ENCODE data around the gene TTLL5. TPM values are rescaled to one million over a fixed set of nuclear protein-coding genes. Genes with fewer than 3 reads are reported as not detected.

TTLL5 gene
- total and polyA plus RNA-seq, 9 of the 15 experiments (the other 6 are each of a cell fraction or from before 2014, with no cell fraction given): 4.1 to 18.9 (median 12.6) TPM

DNA sequence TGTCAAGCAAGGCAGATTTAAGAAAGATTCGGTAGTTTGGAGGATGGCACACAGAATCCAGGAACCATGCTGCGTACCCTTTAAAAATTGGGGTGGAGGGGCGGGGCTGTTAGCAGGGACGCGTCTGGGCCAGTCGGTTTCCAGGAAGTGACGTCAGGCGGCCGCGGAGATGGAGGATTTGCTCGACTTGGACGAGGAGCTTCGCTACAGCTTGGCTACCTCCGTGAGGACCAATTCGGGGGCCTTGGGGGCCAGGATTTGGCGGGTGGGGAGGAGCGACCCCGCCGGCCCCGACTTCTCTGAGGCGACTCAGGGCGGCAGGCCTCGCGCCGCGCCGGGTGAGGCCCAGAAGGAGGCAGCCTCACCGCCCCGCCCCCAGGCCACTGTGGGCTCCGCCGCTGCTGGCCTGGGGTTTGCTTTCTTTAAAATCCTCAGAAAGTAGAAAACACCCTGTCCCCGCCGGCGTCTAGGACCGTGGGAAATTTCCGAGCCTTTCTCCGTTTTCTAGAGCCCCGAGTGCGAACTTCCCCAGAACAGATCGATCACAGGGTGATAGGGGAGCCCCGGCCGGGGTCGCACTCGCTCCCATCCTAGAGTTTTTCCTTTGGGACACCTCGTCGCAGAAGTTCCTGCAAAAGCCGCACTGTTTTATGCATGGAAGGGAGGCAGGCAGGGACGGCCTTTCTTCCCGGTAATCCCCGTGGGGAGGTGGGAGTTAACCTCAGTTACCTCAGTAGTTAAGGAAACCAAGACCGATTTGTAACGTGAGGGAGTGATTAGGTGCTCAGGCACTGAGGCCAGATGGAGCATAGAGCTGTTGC lies 324.8 kb downstream of the TTLL5 start, which contains the start of gene IFT43 (continued):
- TF ChIP-seq, protein P1, sequence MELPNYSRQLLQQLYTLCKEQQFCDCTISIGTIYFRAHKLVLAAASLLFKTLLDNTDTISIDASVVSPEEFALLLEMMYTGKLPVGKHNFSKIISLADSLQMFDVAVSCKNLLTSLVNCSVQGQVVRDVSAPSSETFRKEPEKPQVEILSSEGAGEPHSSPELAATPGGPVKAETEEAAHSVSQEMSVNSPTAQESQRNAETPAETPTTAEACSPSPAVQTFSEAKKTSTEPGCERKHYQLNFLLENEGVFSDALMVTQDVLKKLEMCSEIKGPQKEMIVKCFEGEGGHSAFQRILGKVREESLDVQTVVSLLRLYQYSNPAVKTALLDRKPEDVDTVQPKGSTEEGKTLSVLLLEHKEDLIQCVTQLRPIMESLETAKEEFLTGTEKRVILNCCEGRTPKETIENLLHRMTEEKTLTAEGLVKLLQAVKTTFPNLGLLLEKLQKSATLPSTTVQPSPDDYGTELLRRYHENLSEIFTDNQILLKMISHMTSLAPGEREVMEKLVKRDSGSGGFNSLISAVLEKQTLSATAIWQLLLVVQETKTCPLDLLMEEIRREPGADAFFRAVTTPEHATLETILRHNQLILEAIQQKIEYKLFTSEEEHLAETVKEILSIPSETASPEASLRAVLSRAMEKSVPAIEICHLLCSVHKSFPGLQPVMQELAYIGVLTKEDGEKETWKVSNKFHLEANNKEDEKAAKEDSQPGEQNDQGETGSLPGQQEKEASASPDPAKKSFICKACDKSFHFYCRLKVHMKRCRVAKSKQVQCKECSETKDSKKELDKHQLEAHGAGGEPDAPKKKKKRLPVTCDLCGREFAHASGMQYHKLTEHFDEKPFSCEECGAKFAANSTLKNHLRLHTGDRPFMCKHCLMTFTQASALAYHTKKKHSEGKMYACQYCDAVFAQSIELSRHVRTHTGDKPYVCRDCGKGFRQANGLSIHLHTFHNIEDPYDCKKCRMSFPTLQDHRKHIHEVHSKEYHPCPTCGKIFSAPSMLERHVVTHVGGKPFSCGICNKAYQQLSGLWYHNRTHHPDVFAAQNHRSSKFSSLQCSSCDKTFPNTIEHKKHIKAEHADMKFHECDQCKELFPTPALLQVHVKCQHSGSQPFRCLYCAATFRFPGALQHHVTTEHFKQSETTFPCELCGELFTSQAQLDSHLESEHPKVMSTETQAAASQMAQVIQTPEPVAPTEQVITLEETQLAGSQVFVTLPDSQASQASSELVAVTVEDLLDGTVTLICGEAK (IDR thresholded peaks at IDR 0.05): peak; percentile 85
- TF ChIP-seq, protein P1 (CRISPR knock-in tag; IDR thresholded peaks at IDR 0.05): no peak
- no peak for TF ChIP-seq RUNX1 (IDR thresholded peaks at IDR 0.05; ENCODE audit: low read depth)
- TF ChIP-seq, protein P2, sequence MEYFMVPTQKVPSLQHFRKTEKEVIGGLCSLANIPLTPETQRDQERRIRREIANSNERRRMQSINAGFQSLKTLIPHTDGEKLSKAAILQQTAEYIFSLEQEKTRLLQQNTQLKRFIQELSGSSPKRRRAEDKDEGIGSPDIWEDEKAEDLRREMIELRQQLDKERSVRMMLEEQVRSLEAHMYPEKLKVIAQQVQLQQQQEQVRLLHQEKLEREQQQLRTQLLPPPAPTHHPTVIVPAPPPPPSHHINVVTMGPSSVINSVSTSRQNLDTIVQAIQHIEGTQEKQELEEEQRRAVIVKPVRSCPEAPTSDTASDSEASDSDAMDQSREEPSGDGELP (CRISPR knock-in tag; IDR thresholded peaks at IDR 0.05; ENCODE audit: borderline replicate concordance): peak; percentile 60; the same call in 1 of the 2 replicates
- TF ChIP-seq RAD21 (CRISPR knock-in tag; conservative IDR thresholded peaks at IDR 0.05 in 1 of 2, IDR thresholded peaks at IDR 0.05 in 1 of 2): no peak
- no peak for TF ChIP-seq MEF2D (tag; conservative IDR thresholded peaks at IDR 0.05; ENCODE audit: low read depth)
- TF ChIP-seq RAD51 (IDR thresholded peaks at IDR 0.05; ENCODE audit: borderline replicate concordance, low read depth): no peak
- TF ChIP-seq, protein P3, sequence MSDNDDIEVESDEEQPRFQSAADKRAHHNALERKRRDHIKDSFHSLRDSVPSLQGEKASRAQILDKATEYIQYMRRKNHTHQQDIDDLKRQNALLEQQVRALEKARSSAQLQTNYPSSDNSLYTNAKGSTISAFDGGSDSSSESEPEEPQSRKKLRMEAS (CRISPR knock-in tag; IDR thresholded peaks at IDR 0.05): peak; percentile 49; the same call in 1 of the 2 replicates
- TF ChIP-seq, protein P4, sequence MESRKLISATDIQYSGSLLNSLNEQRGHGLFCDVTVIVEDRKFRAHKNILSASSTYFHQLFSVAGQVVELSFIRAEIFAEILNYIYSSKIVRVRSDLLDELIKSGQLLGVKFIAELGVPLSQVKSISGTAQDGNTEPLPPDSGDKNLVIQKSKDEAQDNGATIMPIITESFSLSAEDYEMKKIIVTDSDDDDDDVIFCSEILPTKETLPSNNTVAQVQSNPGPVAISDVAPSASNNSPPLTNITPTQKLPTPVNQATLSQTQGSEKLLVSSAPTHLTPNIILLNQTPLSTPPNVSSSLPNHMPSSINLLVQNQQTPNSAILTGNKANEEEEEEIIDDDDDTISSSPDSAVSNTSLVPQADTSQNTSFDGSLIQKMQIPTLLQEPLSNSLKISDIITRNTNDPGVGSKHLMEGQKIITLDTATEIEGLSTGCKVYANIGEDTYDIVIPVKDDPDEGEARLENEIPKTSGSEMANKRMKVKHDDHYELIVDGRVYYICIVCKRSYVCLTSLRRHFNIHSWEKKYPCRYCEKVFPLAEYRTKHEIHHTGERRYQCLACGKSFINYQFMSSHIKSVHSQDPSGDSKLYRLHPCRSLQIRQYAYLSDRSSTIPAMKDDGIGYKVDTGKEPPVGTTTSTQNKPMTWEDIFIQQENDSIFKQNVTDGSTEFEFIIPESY (CRISPR knock-in tag; IDR thresholded peaks at IDR 0.05): no peak
- peak; percentile 54 for TF ChIP-seq RBFOX2 (IDR thresholded peaks at IDR 0.05; ENCODE audit: low read depth, low read length)
- 0 out of 2 replicates have a peak, but pooled peaks have one; percentile 26 for TF ChIP-seq KLF13 (tag; IDR thresholded peaks at IDR 0.05; ENCODE audit: borderline replicate concordance, low read depth)
- peak; percentile 25; the same call in 1 of the 2 replicates for TF ChIP-seq RB1 (IDR thresholded peaks at IDR 0.05; ENCODE audit: low read depth)
- TF ChIP-seq NEUROD1 (IDR thresholded peaks at IDR 0.05; ENCODE audit: borderline replicate concordance, low read depth, low read length, partially characterized antibody): peak; percentile 31
- TF ChIP-seq HCFC1 (IDR thresholded peaks at IDR 0.05; ENCODE audit: low read depth, low read length): 0 out of 2 replicates have a peak, but pooled peaks have one; percentile 30
